ENCODE measurements around the gene GPER1. TPM values are rescaled to one million over a fixed set of nuclear protein-coding genes. Genes with fewer than 3 reads are reported as not detected.

The GPER1 gene
- total RNA-seq, 2 experiments from 2014 or later, result not detected

DNA sequence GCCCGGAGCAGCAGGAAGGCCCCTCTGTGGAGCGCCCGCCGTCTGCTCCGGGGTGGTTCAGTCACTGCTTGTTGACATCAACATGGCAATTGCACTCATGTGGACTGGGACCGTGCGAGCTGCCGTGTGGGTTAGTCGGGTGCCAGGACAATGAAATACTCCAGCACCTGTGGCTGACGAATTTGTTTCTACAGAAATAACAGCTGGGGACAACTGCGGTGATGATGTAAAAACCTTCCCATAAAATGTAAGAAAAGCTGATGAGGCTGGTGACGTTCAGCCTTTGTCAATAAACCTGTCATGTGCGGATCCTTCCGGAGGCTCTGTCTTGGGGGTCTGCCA, 5.6 kb downstream of the GPER1 start:
- intact Hi-C loops (cut with DNase I, micrococcal nuclease), result no loop called here
- Mint-ChIP-seq H3K4me1 (peaks cover 4% of the 10 kb centered on the region), H3K27ac (no peak overlapping the region), H3K36me3 (ENCODE audit: low read depth) (peaks cover 16% of the 10 kb centered on the region), H3K9me3 (ENCODE audit: low read depth) (no peaks in the 10 kb centered on the region), H3K4me3 (no peak overlapping the region), H3K27me3 (no peaks in the 10 kb centered on the region)
- POLR2A ChIA-PET, result no interaction called here
- CTCF ChIA-PET, result interaction anchor here (0.9 kb wide), 1 partner anchor 100 kb away, joined by 3 read pairs; no protein-coding TSS in a partner anchor
- DNase-seq, result no peak
- no peak for ATAC-seq

DNA sequence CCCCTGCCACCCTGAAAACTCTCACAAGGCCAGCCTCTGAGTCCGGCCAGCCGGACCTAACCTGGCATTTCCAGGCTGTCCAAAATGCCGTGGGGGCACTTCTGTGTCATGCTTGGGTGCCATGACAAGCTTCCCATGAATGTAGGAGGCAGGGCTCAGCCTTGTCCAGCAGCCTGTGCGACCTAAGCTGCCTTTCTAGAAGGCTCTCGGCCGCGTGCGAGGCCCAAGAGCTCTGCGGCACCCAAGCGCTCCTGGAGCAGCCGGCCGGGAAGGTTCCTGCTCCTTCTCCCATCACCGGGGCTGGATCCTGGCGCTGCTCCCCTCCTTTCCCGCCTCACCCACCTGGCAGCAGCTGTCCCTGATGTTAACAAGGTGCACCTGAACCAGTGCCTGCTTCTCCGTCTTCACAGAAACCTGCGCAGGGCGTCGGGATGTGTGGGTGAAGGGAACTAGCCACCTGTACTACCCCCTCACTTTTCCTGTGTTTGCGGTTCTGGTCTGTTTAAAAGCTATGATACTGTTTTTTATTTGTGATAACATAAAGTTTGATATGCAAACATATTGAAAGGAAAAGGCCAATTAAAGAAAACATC, 6.1 kb downstream of the GPER1 start:
- intact Hi-C loops (cut with DNase I, micrococcal nuclease), result no loop called here
- CTCF ChIA-PET, result interaction anchor here (0.9 to 1.1 kb wide), 2 partner anchors 9 to 101 kb away, joined by 3 to 4 read pairs; no protein-coding TSS in a partner anchor

GRCh38 chr7:1094870-1095269, 7.0 kb downstream of the GPER1 start:
- H3K36me3 Mint-ChIP-seq (ENCODE audit: low read depth), result peaks cover 20% of the 10 kb centered on the region
- DNase-seq (no peak), ATAC-seq (no peak)
- POLR2A ChIA-PET, result no interaction called here
- no peaks in the 10 kb centered on the region for H3K4me1 Mint-ChIP-seq
- intact Hi-C loops (cut with DNase I, micrococcal nuclease), result no loop called here
- H3K27ac Mint-ChIP-seq, result no peak overlapping the region
- no peaks in the 10 kb centered on the region for H3K27me3 Mint-ChIP-seq
- CTCF ChIA-PET, result interaction anchor here (0.6 to 1.1 kb wide), 3 partner anchors 9 to 118 kb away, joined by 3 to 4 read pairs (median 3); no protein-coding TSS in a partner anchor
- H3K9me3 Mint-ChIP-seq (ENCODE audit: low read depth), result no peaks in the 10 kb centered on the region
- H3K4me3 Mint-ChIP-seq, result no peak overlapping the region

More for the DNA sequence above, 6.1 kb downstream of the GPER1 start:
- DNase-seq (no peak), ATAC-seq (no peak)
- no peaks in the 10 kb centered on the region for H3K27me3 Mint-ChIP-seq
- H3K36me3 Mint-ChIP-seq (ENCODE audit: low read depth), result peaks cover 18% of the 10 kb centered on the region
- no peak overlapping the region for H3K27ac Mint-ChIP-seq
- H3K9me3 Mint-ChIP-seq (ENCODE audit: low read depth), result no peaks in the 10 kb centered on the region
- POLR2A ChIA-PET, result no interaction called here
- peaks cover 1% of the 10 kb centered on the region for H3K4me1 Mint-ChIP-seq
- H3K4me3 Mint-ChIP-seq, result no peak overlapping the region

GRCh38 chr7:1095621-1096155, 7.8 kb downstream of the GPER1 start:
- no peak overlapping the region for H3K27ac Mint-ChIP-seq
- CTCF ChIA-PET, result interaction anchor here (0.6 to 1.1 kb wide), 2 partner anchors 10 to 119 kb away, joined by 3 read pairs; no protein-coding TSS in a partner anchor
- no peak for DNase-seq
- peaks cover 20% of the 10 kb centered on the region for H3K36me3 Mint-ChIP-seq (ENCODE audit: low read depth)
- H3K4me1 Mint-ChIP-seq, result no peaks in the 10 kb centered on the region
- POLR2A ChIA-PET, result no interaction called here
- intact Hi-C loops (cut with DNase I, micrococcal nuclease), result no loop called here
- no peaks in the 10 kb centered on the region for H3K9me3 Mint-ChIP-seq (ENCODE audit: low read depth)
- no peaks in the 10 kb centered on the region for H3K27me3 Mint-ChIP-seq
- H3K4me3 Mint-ChIP-seq, result no peak overlapping the region
- no peak for ATAC-seq

DNA sequence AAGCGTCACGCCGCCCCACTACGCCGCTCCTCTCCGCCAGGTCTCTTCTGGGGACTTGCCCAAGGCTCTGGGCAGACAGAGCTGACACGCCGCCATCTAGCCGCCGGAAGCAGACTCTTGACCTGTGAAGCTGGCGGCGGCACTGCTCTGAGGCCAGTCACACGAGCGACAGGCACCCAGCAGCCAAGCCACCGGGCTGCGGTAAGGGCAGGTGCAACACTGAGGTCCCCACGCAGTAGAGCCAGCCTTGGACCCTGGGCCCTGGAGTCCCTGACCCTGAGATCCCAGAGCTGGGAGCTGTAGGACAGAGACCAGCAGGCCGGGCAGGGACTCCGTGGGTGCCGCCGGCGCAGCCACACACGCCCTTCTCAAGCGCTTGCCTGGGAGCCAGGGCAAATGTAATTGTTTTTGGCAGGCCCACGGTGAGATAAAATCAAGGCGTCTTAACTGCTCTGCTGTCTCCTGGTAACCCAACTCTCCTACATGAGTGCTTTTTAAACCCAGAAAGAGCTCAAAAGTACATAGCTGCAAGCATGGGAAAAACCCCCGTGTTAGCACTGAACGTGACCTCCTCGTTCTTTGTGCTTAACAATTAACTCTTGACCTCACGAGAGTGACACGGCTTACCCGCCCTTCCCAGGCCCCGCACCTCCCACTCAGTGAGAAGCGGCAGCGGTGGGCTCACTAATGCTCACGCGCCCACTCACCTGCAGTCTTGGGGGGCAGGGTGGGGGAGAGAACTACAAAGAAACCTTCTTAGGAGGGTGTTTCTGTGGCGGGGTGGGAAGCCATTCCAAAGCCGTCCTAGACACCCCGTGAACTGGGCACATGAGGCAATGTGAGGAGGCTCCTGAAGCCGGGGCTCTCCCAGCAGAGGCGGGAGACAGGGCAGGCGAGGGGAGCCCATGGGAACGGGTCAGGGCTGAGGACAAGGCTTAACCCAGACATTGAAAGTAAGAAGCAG, 8.5 kb downstream of the GPER1 start:
- Mint-ChIP-seq H3K4me1 (no peaks in the 10 kb centered on the region), H3K36me3 (ENCODE audit: low read depth) (peaks cover 20% of the 10 kb centered on the region), H3K4me3 (no peak overlapping the region), H3K9me3 (ENCODE audit: low read depth) (no peaks in the 10 kb centered on the region), H3K27ac (no peak overlapping the region), H3K27me3 (no peaks in the 10 kb centered on the region)
- no peak for DNase-seq
- intact Hi-C loops (cut with DNase I, micrococcal nuclease), result no loop called here
- POLR2A ChIA-PET, result no interaction called here
- CTCF ChIA-PET, result interaction anchor here (0.6 kb wide), 1 partner anchor 92 kb away, joined by 3 read pairs; no protein-coding TSS in a partner anchor
- ATAC-seq, result no peak

- Mint-ChIP-seq H3K4me3 (no peak overlapping the region), H3K36me3 (ENCODE audit: low read depth) (peaks cover 18% of the 10 kb centered on the region), H3K27ac (no peak overlapping the region), H3K27me3 (no peaks in the 10 kb centered on the region), H3K9me3 (ENCODE audit: low read depth) (no peaks in the 10 kb centered on the region), H3K4me1 (no peaks in the 10 kb centered on the region)
- ChIA-PET POLR2A (no interaction called here), CTCF (interaction anchor here (0.6 kb wide), 1 partner anchor 93 kb away, joined by 3 read pairs; no protein-coding TSS in a partner anchor)
- DNase-seq (no peak), ATAC-seq (no peak)
- intact Hi-C loops (cut with DNase I, micrococcal nuclease), result no loop called here
Measured at GRCh38 chr7:1097120-1097504, 9.2 kb downstream of the GPER1 start.

DNA sequence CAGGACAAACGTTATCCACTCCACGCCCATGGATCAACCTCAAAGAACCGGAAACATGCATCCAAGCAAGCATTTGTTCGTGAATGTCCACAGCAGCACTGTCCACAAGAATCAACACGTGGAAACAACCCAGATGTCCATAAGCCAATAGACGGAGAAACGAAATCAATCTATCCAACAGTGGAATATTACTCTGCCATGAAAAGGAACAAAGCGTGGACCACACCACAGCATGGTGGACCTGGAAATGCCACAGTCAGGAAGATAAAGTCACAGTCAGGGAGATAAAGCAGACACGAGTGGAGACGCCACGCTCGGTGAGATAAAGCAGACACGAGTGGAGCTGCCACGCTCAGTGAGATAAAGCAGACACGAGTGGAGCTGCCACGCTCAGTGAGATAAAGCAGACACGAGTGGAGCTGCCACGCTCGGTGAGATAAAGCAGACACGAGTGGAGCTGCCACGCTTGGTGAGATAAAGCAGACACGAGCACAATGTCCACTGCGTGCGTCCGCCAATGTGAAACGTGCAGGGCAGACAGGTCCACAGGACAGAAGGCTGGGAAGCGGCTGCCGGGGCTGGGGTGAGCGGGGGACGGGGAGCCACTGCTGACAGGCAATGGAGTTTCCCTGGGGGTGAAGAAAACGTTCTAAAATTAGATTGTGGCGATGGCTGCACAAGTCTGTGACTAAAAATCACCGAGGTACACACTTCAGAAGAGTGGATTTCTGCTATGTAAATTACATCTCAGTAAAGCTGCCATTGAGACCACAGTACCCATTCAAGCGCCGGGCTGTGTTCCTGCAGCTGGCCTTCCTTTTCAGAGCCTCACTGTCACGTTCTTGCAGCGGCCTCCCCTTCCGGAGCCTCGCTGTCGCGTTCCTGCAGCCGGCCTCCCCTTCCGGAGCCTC, 10.6 kb downstream of the GPER1 start:
- Mint-ChIP-seq H3K4me3 (no peak overlapping the region), H3K27me3 (no peaks in the 10 kb centered on the region), H3K9me3 (ENCODE audit: low read depth) (no peaks in the 10 kb centered on the region), H3K4me1 (peaks cover 6% of the 10 kb centered on the region), H3K36me3 (ENCODE audit: low read depth) (peaks cover 15% of the 10 kb centered on the region), H3K27ac (no peak overlapping the region)
- ATAC-seq (no peak), DNase-seq (no peak)
- ChIA-PET CTCF (interaction anchor here (1.6 kb wide), 1 partner anchor 12 kb away, joined by 6 read pairs; no protein-coding TSS in a partner anchor), POLR2A (no interaction called here)
- intact Hi-C loops (cut with DNase I, micrococcal nuclease), result no loop called here

DNA sequence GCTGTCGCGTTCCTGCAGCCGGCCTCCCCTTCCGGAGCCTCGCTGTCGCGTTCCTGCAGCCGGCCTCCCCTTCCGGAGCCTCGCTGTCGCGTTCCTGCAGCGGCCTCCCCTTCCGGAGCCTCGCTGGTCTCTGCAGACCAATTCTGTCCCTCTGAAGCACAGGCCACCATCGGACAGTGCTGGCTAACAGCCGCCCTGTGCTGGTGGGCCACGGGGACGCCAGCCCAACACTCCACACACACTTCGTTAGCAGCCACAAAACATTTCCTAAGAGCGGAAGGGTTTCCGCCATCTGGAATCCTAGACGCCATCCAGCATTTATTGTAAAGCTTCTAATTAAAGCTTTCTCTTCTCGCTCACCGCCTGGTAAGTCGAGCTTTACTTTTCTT, 11.2 kb downstream of the GPER1 start:
- ChIA-PET CTCF (interaction anchor here (1.6 kb wide), 1 partner anchor 13 kb away, joined by 6 read pairs; no protein-coding TSS in a partner anchor), POLR2A (no interaction called here)
- ATAC-seq (no peak), DNase-seq (no peak)
- H3K27me3 Mint-ChIP-seq, result no peaks in the 10 kb centered on the region
- no peaks in the 10 kb centered on the region for H3K9me3 Mint-ChIP-seq (ENCODE audit: low read depth)
- no peak overlapping the region for H3K4me3 Mint-ChIP-seq
- intact Hi-C loops (cut with DNase I, micrococcal nuclease), result no loop called here
- no peak overlapping the region for H3K27ac Mint-ChIP-seq
- H3K4me1 Mint-ChIP-seq, result peaks cover 8% of the 10 kb centered on the region
- H3K36me3 Mint-ChIP-seq (ENCODE audit: low read depth), result peaks cover 15% of the 10 kb centered on the region

GRCh38 chr7:1099637-1100036, 11.7 kb downstream of the GPER1 start:
- no peaks in the 10 kb centered on the region for H3K9me3 Mint-ChIP-seq (ENCODE audit: low read depth)
- peaks cover 15% of the 10 kb centered on the region for H3K36me3 Mint-ChIP-seq (ENCODE audit: low read depth)
- DNase-seq (no peak), ATAC-seq (no peak)
- H3K4me1 Mint-ChIP-seq, result peaks cover 13% of the 10 kb centered on the region
- POLR2A ChIA-PET, result no interaction called here
- H3K27me3 Mint-ChIP-seq, result no peaks in the 10 kb centered on the region
- no peak overlapping the region for H3K27ac Mint-ChIP-seq
- CTCF ChIA-PET, result interaction anchor here (0.6 to 1.6 kb wide), 3 partner anchors 14 to 38 kb away, joined by 3 to 6 read pairs (median 3); no protein-coding TSS in a partner anchor
- intact Hi-C loops (cut with DNase I, micrococcal nuclease), result no loop called here
- H3K4me3 Mint-ChIP-seq, result no peak overlapping the region

- Mint-ChIP-seq H3K4me3 (no peak overlapping the region), H3K36me3 (ENCODE audit: low read depth) (peaks cover 15% of the 10 kb centered on the region), H3K27me3 (no peaks in the 10 kb centered on the region), H3K4me1 (peaks cover 20% of the 10 kb centered on the region), H3K9me3 (ENCODE audit: low read depth) (no peaks in the 10 kb centered on the region), H3K27ac (no peak overlapping the region)
- intact Hi-C loops (cut with DNase I, micrococcal nuclease), result no loop called here
- ATAC-seq (no peak), DNase-seq (no peak)
- ChIA-PET CTCF (interaction anchor here (0.6 kb wide), 1 partner anchor 37 kb away, joined by 3 read pairs; no protein-coding TSS in a partner anchor), POLR2A (no interaction called here)
Measured at GRCh38 chr7:1100386-1100785, 12.5 kb downstream of the GPER1 start.
